Measurements from ENCODE around the gene ZBTB16.

DNA sequence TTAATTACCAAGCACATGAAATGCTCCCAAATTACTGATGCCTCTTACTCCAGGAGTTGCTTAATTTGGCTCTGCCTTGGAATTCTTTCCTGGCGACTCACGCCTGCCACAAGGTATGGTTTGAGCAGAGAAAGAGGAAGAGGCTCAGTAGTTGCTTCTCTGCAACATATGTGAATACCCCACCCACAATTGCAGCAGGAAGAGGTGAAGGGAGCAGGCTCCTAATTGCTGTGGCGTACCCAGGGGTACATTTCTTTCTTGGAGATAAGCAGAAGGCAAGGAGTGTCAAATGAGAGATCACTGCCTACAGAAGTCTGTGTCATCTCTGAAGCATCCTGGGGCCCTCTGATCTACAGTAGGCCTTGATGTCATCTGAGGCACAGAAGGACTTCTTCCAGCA lies 226.1 kb downstream of the ZBTB16 start:
- TF ChIP-seq, protein P1, sequence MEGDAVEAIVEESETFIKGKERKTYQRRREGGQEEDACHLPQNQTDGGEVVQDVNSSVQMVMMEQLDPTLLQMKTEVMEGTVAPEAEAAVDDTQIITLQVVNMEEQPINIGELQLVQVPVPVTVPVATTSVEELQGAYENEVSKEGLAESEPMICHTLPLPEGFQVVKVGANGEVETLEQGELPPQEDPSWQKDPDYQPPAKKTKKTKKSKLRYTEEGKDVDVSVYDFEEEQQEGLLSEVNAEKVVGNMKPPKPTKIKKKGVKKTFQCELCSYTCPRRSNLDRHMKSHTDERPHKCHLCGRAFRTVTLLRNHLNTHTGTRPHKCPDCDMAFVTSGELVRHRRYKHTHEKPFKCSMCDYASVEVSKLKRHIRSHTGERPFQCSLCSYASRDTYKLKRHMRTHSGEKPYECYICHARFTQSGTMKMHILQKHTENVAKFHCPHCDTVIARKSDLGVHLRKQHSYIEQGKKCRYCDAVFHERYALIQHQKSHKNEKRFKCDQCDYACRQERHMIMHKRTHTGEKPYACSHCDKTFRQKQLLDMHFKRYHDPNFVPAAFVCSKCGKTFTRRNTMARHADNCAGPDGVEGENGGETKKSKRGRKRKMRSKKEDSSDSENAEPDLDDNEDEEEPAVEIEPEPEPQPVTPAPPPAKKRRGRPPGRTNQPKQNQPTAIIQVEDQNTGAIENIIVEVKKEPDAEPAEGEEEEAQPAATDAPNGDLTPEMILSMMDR (IDR thresholded peaks at IDR 0.05): no peak
- TF ChIP-seq EZH2 (IDR thresholded peaks at IDR 0.05): no peak

All from neural progenitor cell (in vitro differentiated cells).